Kidney (tissue), 14 donors: ENCODE measurements around the gene PRKD2. TPM values are rescaled to one million over a fixed set of nuclear protein-coding genes. Genes with fewer than 3 reads are reported as not detected.

Experiments
- DNase-seq, 5 donors: peaks; one replicate each; pipeline ENCODE4 v3.0.0-alpha.2; 2013 to 2020
- FAIRE-seq: peaks from 2 replicates; lab custom pipeline; 2012; peaks lifted over from hg19 to GRCh38; lab: Jason Lieb, UNC
- H3K27ac ChIP-seq, 2 donors: one replicate each; pipeline ENCODE4 v1.7.0; 2013; ENCODE audit warnings: low read depth in 2 of 2, low read length in 2 of 2, inconsistent platforms in 1 of 2
- H3K27me3 ChIP-seq: one replicate; pipeline ENCODE4 v1.7.1; 2013; ENCODE audit warnings: low read length, inconsistent platforms; ENCODE audit not compliant: control insufficient read depth, insufficient read depth
- H3K36me3 ChIP-seq, 3 donors: one replicate each; pipeline versions ENCODE4 v1.7.0 to v1.7.1; 2013; ENCODE audit warnings: low read length in 3 of 3, control low read depth in 1 of 3, inconsistent platforms in 1 of 3; ENCODE audit not compliant: insufficient read depth in 3 of 3, control insufficient read depth in 2 of 3
- H3K4me1 ChIP-seq, 3 donors: one replicate each; pipeline versions ENCODE4 v1.7.0 to v1.7.1; 2013; ENCODE audit warnings: low read length in 3 of 3, inconsistent platforms in 1 of 3, low read depth in 1 of 3; ENCODE audit not compliant: control insufficient read depth in 2 of 3, insufficient read depth in 2 of 3
- H3K4me3 ChIP-seq, 3 donors: one replicate each; pipeline versions ENCODE4 v1.7.0 to v1.8.1; 2013; ENCODE audit warnings: low read length in 3 of 3, control low read depth in 1 of 3, inconsistent platforms in 1 of 3
- H3K9ac ChIP-seq, 3 donors: one replicate each; pipeline versions ENCODE4 v1.7.0 to v1.7.1; 2013; ENCODE audit warnings: low read length in 3 of 3, control low read depth in 1 of 3, inconsistent platforms in 1 of 3
- H3K9me3 ChIP-seq, 3 donors: one replicate each; pipeline versions ENCODE4 v1.7.0 to v1.7.1; 2013; ENCODE audit warnings: low read length in 3 of 3, control low read depth in 1 of 3, inconsistent platforms in 1 of 3; ENCODE audit not compliant: control insufficient read depth in 2 of 3, insufficient read depth in 1 of 3
- CTCF ChIP-seq: IDR thresholded peaks from 3 replicates; pipeline ENCODE4 v1.5.1; 2012; ENCODE audit warnings: mild to moderate bottlenecking, moderate library complexity, borderline replicate concordance; ENCODE audit not compliant: insufficient read depth; ENCODE audit errors: extremely low read depth
- intact Hi-C: fragments of 100-400 bp; cut with DNase I; formaldehyde crosslinking; loops from one replicate; pipeline ENCODE4 v1.11.1; 2022
- polyA plus RNA-seq: library from polyadenylated mRNA; stranded (reverse); fragments of 350-450 nt; fragmentation: Illumina TruSeq; extraction: RNeasy Lipid Tissue Mini Kit (QIAGEN cat#74804); gene quantifications from one replicate; pipeline ENCODE4 v1.2.3, GENCODE V29; 2014; ENCODE audit warnings: low read depth, low replicate concordance; ENCODE audit not compliant: insufficient read depth
- total RNA-seq: library from RNA; stranded (reverse); fragmentation: NEBNext Ultra II Directional; extraction: Animal tissue kit (Norgen Biotek cat#: 25700); gene quantifications from one replicate; pipeline ENCODE4 v1.2.1, GENCODE V29; 2021
- donor health status: control.
- donor health status: control.
- donor health status: control.
- donor health status: control.
- donor health status: control.
- donor health status: DM: yes; HTN: yes; CAD: no.
- donor health status: Normal renal cell carcinoma (clear cell type).

PRKD2 gene
- total and polyA plus RNA-seq, 2 donors from 2014 or later = 26.7 to 69.8 TPM

- Histone ChIP-seq H3K4me3 (no peak overlapping the region), H3K9ac (no peak overlapping the region), H3K27ac (no peak overlapping the region), H3K9me3 (no peaks in the 10 kb centered on the region), H3K36me3 (peaks cover 0 to 9% (median 8%) of the 10 kb centered on the region in 3 donors), H3K27me3 (no peaks in the 10 kb centered on the region), H3K4me1 (peaks cover 0 to 12% (median 0%) of the 10 kb centered on the region in 3 donors)
- peak in 1 of 5 donors; percentile 59 for DNase-seq
- no peak for TF ChIP-seq CTCF
- intact Hi-C loops = no loop called here
- no peak for FAIRE-seq
Observed at GRCh38 chr19:46739290-46739771, 22.4 kb upstream of the PRKD2 start.

GRCh38 chr19:46737761-46738171, 20.9 kb upstream of the PRKD2 start:
- H3K9me3 ChIP-seq = no peaks in the 10 kb centered on the region
- no peak overlapping the region for H3K9ac ChIP-seq
- no peak overlapping the region for H3K27ac ChIP-seq
- H3K27me3 ChIP-seq = no peaks in the 10 kb centered on the region
- intact Hi-C loops = no loop called here
- FAIRE-seq = no peak
- no peak for TF ChIP-seq CTCF
- peaks cover 0 to 5% (median 0%) of the 10 kb centered on the region in 3 donors for H3K4me1 ChIP-seq
- H3K36me3 ChIP-seq = peaks cover 0 to 17% (median 15%) of the 10 kb centered on the region in 3 donors
- H3K4me3 ChIP-seq = no peak overlapping the region
- DNase-seq = peak in 1 of 5 donors; percentile 64

- Histone ChIP-seq H3K4me3 (no peak overlapping the region), H3K9me3 (no peaks in the 10 kb centered on the region), H3K9ac (no peak overlapping the region), H3K27ac (no peak overlapping the region), H3K4me1 (peaks cover 0 to 5% (median 0%) of the 10 kb centered on the region in 3 donors), H3K36me3 (peaks cover 0 to 19% (median 17%) of the 10 kb centered on the region in 3 donors), H3K27me3 (no peaks in the 10 kb centered on the region)
- intact Hi-C loops = no loop called here
- TF ChIP-seq CTCF = no peak
- DNase-seq (no peak), FAIRE-seq (no peak)
Observed at GRCh38 chr19:46737298-46737654, 20.4 kb upstream of the PRKD2 start.
